ENCODE data around the gene DGKB. TPM values are rescaled to one million over a fixed set of nuclear protein-coding genes. Genes with fewer than 3 reads are reported as not detected.
A peak's percentile ranks its signal among the peaks of the same experiment; 100 is the strongest.

Gene DGKB
- total RNA-seq, 1 donor from 2014 or later: not detected

DNA sequence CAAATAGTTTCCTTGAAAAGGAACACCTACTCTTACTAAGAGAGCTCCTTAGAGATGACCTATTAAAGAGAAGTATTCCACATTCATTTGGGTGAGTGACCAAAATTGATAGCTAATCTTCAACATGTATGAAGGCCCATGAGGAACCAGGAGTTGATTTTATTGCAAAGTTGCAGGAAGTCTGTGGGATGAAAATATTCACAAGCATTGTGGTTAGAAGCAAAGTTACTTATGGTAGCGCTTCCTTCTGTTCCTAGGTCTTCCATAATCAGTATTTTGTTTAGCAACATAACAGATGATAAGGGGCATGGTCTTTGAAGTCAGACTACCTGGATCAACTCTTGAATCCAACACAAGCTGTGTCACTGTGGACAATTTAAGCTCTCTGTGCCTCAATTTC lies 164.5 kb downstream of the DGKB start:
- Histone ChIP-seq H3K4me3 (no peak overlapping the region), H3K27ac (no peak overlapping the region), H3K36me3 (no peaks in the 10 kb centered on the region), H3K9me3 (no peaks in the 10 kb centered on the region), H3K4me1 (no peaks in the 10 kb centered on the region), H3K27me3 (no peaks in the 10 kb centered on the region)
- intact Hi-C loops (cut with DNase I): no loop called here
- no peak for TF ChIP-seq CTCF (IDR thresholded peaks at IDR 0.05)
- no peak for DNase-seq (ENCODE audit: low spot score in 2 of 2)

DNA sequence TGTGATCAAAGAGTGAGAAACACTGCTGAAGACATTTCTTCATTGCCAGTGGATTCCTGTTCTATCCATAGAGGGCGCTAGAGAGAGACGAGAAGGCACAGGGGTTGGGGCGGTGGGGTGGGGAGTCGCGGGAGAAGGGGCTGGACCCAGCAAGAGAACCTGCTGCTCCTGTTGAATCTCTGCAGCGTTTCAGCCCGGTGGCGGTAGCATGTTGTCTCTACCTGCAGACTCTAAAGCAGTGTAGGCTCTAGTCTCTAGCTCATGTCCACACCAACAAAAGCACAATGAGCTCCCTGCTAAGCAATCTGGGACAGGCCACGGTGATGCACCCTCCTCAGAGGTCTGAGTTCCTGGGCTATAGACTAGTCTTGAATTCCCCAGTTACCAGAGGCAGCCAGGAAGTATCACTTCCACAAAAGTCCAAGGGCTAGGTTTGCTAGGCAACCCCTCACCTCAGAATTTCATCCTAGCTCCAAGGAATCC lies 167.7 kb downstream of the DGKB start:
- intact Hi-C loops (cut with DNase I): no loop called here
- H3K36me3 ChIP-seq: no peaks in the 10 kb centered on the region
- no peak for DNase-seq (ENCODE audit: low spot score in 2 of 2)
- H3K9me3 ChIP-seq: no peaks in the 10 kb centered on the region
- H3K4me1 ChIP-seq: no peaks in the 10 kb centered on the region
- no peak for TF ChIP-seq CTCF (IDR thresholded peaks at IDR 0.05)
- no peak overlapping the region for H3K27ac ChIP-seq
- H3K27me3 ChIP-seq: no peaks in the 10 kb centered on the region
- no peak overlapping the region for H3K4me3 ChIP-seq

DNA sequence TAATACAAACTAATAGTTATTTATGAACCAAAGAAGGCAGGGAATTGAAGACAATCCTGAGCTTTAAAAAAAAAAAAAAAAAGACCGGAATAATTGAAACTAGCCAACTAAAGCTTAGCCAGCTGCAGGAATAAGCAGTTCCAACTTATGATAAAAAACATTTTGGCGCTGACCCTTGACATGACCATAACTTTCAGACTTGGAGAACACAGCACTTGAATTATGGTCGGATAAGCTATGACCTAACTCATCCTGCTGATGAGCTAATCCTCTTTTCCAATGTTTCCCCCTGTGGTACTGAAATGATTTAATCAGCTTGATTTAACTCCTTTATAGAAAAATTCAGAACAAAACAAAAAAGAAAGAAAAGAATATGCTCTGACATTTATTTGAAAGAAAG lies 181.8 kb downstream of the DGKB start:
- H3K36me3 ChIP-seq: no peaks in the 10 kb centered on the region
- no peak for TF ChIP-seq CTCF (IDR thresholded peaks at IDR 0.05)
- no peak overlapping the region for H3K4me3 ChIP-seq
- DNase-seq (ENCODE audit: low spot score in 2 of 2): no peak
- no peaks in the 10 kb centered on the region for H3K9me3 ChIP-seq
- H3K27ac ChIP-seq: no peak overlapping the region
- intact Hi-C loops (cut with DNase I): no loop called here
- H3K27me3 ChIP-seq: no peaks in the 10 kb centered on the region
- H3K4me1 ChIP-seq: no peaks in the 10 kb centered on the region

- no peaks in the 10 kb centered on the region for H3K9me3 ChIP-seq
- no peaks in the 10 kb centered on the region for H3K36me3 ChIP-seq
- intact Hi-C loops (cut with DNase I): loop anchor here (5.0 kb wide), 1 partner anchor 299 kb away; no protein-coding TSS in a partner anchor
- no peak overlapping the region for H3K27ac ChIP-seq
- TF ChIP-seq CTCF (IDR thresholded peaks at IDR 0.05): peak in 2 of 3 experiments; percentile 20 to 35
- H3K27me3 ChIP-seq: no peaks in the 10 kb centered on the region
- no peak overlapping the region for H3K4me3 ChIP-seq
- no peak for DNase-seq (ENCODE audit: low spot score in 2 of 2)
- H3K4me1 ChIP-seq: no peaks in the 10 kb centered on the region
These were observed 184.7 kb downstream of the DGKB start for GRCh38 chr7:14717816-14718215.

DNA sequence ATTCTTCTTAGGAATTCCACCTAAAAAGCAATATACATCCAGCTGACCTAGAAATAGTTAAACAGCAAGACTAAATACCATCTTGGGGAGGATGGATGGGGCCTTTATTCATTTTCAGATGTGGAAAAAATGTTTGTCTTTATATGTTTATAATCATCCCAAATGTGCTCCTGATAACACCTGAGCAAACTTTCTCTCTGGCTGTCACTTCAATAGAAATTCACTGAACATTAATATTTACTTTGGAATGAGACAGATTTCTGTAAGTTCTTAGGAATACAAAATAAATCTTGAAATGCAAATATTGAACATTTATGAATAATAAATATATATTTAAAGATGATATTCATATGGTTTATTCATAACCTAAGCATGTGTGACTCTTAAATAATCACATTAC lies 185.4 kb downstream of the DGKB start:
- no peak for DNase-seq (ENCODE audit: low spot score in 2 of 2)
- Histone ChIP-seq H3K27me3 (no peaks in the 10 kb centered on the region), H3K9me3 (no peaks in the 10 kb centered on the region), H3K4me3 (no peak overlapping the region), H3K36me3 (no peaks in the 10 kb centered on the region), H3K27ac (no peak overlapping the region), H3K4me1 (no peaks in the 10 kb centered on the region)
- no peak for TF ChIP-seq CTCF (IDR thresholded peaks at IDR 0.05)
- intact Hi-C loops (cut with DNase I): loop anchor here (5.0 kb wide), 1 partner anchor 300 kb away; no protein-coding TSS in a partner anchor

- no peak overlapping the region for H3K27ac ChIP-seq
- H3K4me1 ChIP-seq: no peaks in the 10 kb centered on the region
- DNase-seq (ENCODE audit: low spot score in 2 of 2): no peak
- no peak overlapping the region for H3K4me3 ChIP-seq
- intact Hi-C loops (cut with DNase I): no loop called here
- H3K27me3 ChIP-seq: no peaks in the 10 kb centered on the region
- H3K9me3 ChIP-seq: no peaks in the 10 kb centered on the region
- no peak for TF ChIP-seq CTCF (IDR thresholded peaks at IDR 0.05)
- H3K36me3 ChIP-seq: no peaks in the 10 kb centered on the region
These were observed 188.3 kb downstream of the DGKB start for GRCh38 chr7:14714161-14714728.

Measured in ascending aorta (tissue), 2 donors.